Keratinocyte (primary cell): ENCODE results near the gene ANKRD9. TPM values are rescaled to one million over a fixed set of nuclear protein-coding genes. Genes with fewer than 3 reads are reported as not detected.

Source experiments
- DNase-seq: peaks from one replicate; pipeline ENCODE4 v3.0.0-alpha.2; 2011; ENCODE audit warnings: low read depth, missing footprints, low spot score
- FAIRE-seq: peaks from 2 replicates; lab custom pipeline; 2011; peaks lifted over from hg19 to GRCh38; lab: Jason Lieb, UNC
- H2AFZ ChIP-seq: 2 replicates; pipeline ENCODE4 v1.6.0; 2012; ENCODE audit warnings: low read length, control low read depth, inconsistent platforms; ENCODE audit not compliant: control insufficient read depth
- H3K27ac ChIP-seq: 2 replicates; pipeline ENCODE4 v1.5.1; 2011; ENCODE audit warnings: low read length; ENCODE audit not compliant: control insufficient read depth, insufficient read depth
- H3K27me3 ChIP-seq: 3 replicates; pipeline ENCODE4 v1.6.0; 2011; ENCODE audit warnings: low read length; ENCODE audit not compliant: control insufficient read depth, insufficient read depth; ENCODE audit errors: extremely low read depth
- H3K36me3 ChIP-seq, 2 experiments: 2 replicates in 1 of 2; 3 replicates in 1 of 2; pipeline ENCODE4 v1.5.1; 2011; ENCODE audit warnings: low read length in 2 of 2, mild to moderate bottlenecking in 1 of 2; ENCODE audit not compliant: control insufficient read depth in 2 of 2, insufficient read depth in 2 of 2; ENCODE audit errors: extremely low read depth in 1 of 2
- H3K4me1 ChIP-seq: 3 replicates; pipeline ENCODE4 v1.5.1; 2011; ENCODE audit warnings: low read length; ENCODE audit not compliant: control insufficient read depth, insufficient read depth; ENCODE audit errors: extremely low read depth
- H3K4me2 ChIP-seq: 3 replicates; pipeline ENCODE4 v1.6.0; 2011; ENCODE audit warnings: low read depth, low read length; ENCODE audit not compliant: control insufficient read depth, insufficient read depth; ENCODE audit errors: extremely low read depth
- H3K4me3 ChIP-seq, 3 experiments: fragments of 200-600 bp in 1 of 3; sonication (generic) in 1 of 3; 2 replicates in 2 of 3; 3 replicates in 1 of 3; pipeline ENCODE4 v1.5.1; 2011 to 2016; ENCODE audit warnings: low read length in 3 of 3, mild to moderate bottlenecking in 3 of 3, control low read depth in 2 of 3, inconsistent platforms in 1 of 3, low read depth in 1 of 3, mixed read lengths in 1 of 3, mixed run types in 1 of 3, moderate library complexity in 1 of 3; ENCODE audit not compliant: control insufficient read depth in 2 of 3, insufficient read depth in 2 of 3; ENCODE audit errors: extremely low read depth in 1 of 3
- H3K79me2 ChIP-seq: 2 replicates; pipeline ENCODE4 v1.6.0; 2012; ENCODE audit warnings: low read length; ENCODE audit not compliant: control insufficient read depth, insufficient read depth
- H3K9ac ChIP-seq: 3 replicates; pipeline ENCODE4 v1.6.0; 2011; ENCODE audit warnings: low read length; ENCODE audit not compliant: control insufficient read depth, insufficient read depth; ENCODE audit errors: extremely low read depth
- H3K9me1 ChIP-seq: 3 replicates; pipeline ENCODE4 v1.6.0; 2011; ENCODE audit warnings: low read length; ENCODE audit not compliant: control insufficient read depth, insufficient read depth; ENCODE audit errors: extremely low read depth
- H3K9me3 ChIP-seq: 2 replicates; pipeline ENCODE4 v1.5.1; 2012; ENCODE audit warnings: low read depth, low read length; ENCODE audit not compliant: control insufficient read depth
- H4K20me1 ChIP-seq: 3 replicates; pipeline ENCODE4 v1.6.0; 2011; ENCODE audit warnings: low read length; ENCODE audit not compliant: control insufficient read depth, insufficient read depth; ENCODE audit errors: extremely low read depth
- CTCF ChIP-seq, 3 experiments: IDR thresholded peaks in 1 of 3; conservative IDR thresholded peaks in 1 of 3; optimal IDR thresholded peaks in 1 of 3; 2 replicates in 2 of 3; 3 replicates in 1 of 3; pipeline versions ENCODE3 to v1.5.1; 2011; ENCODE audit warnings: low read length in 3 of 3, mild to moderate bottlenecking in 3 of 3, moderate library complexity in 2 of 3, control low read depth in 1 of 3, inconsistent platforms in 1 of 3; ENCODE audit not compliant: insufficient read depth in 2 of 3; ENCODE audit errors: extremely low read depth in 1 of 3
- EZH2 ChIP-seq: IDR thresholded peaks from one replicate; pipeline ENCODE4 v1.6.1; 2012; ENCODE audit warnings: inconsistent platforms, mild to moderate bottlenecking, low read length, moderate library complexity
- dilution Hi-C: fragments of 300-500 bp; cut with MboI; formaldehyde crosslinking; loops from one replicate; pipeline ENCODE4 v1.7.0; 2020; ENCODE audit warnings: low sequenced_read_pairs; ENCODE audit not compliant: extremely low pct_ligation_motif_present
- polyA plus RNA-seq, 5 experiments: library from polyadenylated mRNA; depleted of rRNA in 3 of 5; stranded (reverse) in 3 of 5; stranded (forward) in 1 of 5; unstranded in 1 of 5; fragments of >200 nt; gene quantifications; 1 replicate in 1 of 5; 2 replicates in 3 of 5; 3 replicates in 1 of 5; pipeline versions ENCODE4 v1.2.1 to v1.2.3, GENCODE V29; 2011 to 2012; ENCODE audit warnings: missing spikeins in 2 of 5, low read depth in 1 of 5, low replicate concordance in 1 of 5

The ANKRD9 gene
- polyA plus RNA-seq, 1 donor (not counting 4 experiments of a cell fraction or from before 2014, with no cell fraction given): 4.9 TPM

GRCh38 chr14:102506626-102506925 is 3.0 kb downstream of the ANKRD9 start:
- H3K9me3 ChIP-seq: no peaks in the 10 kb centered on the region
- dilution Hi-C loops: no loop called here
- no peaks in the 10 kb centered on the region for H3K79me2 ChIP-seq
- no peaks in the 10 kb centered on the region for H4K20me1 ChIP-seq
- TF ChIP-seq EZH2: no peak
- TF ChIP-seq CTCF (optimal IDR thresholded peaks at IDR 0.05 in 1 of 3, IDR thresholded peaks at IDR 0.05 in 1 of 3, conservative IDR thresholded peaks at IDR 0.05 in 1 of 3; ENCODE audit: extremely low read depth in 1 of 3, insufficient read depth in 2 of 3, low read length in 3 of 3): no peak
- H3K27me3 ChIP-seq: no peaks in the 10 kb centered on the region
- DNase-seq (no peak), FAIRE-seq (no peak)
- peaks cover 3 to 4% of the 10 kb centered on the region in 2 experiments for H3K36me3 ChIP-seq
- peaks cover 27% of the 10 kb centered on the region for H3K4me1 ChIP-seq
- H3K27ac ChIP-seq: no peak overlapping the region
- no peak overlapping the region for H3K9ac ChIP-seq
- H3K4me3 ChIP-seq: no peak overlapping the region
- no peaks in the 10 kb centered on the region for H3K9me1 ChIP-seq
- no peak overlapping the region for H2AFZ ChIP-seq
- no peak overlapping the region for H3K4me2 ChIP-seq

- FAIRE-seq (no peak), DNase-seq (no peak)
- no peak overlapping the region for H2AFZ ChIP-seq
- H3K4me1 ChIP-seq: peaks cover 27% of the 10 kb centered on the region
- no peak overlapping the region for H3K4me2 ChIP-seq
- no peaks in the 10 kb centered on the region for H3K9me3 ChIP-seq
- H4K20me1 ChIP-seq: no peaks in the 10 kb centered on the region
- TF ChIP-seq CTCF (optimal IDR thresholded peaks at IDR 0.05 in 1 of 3, IDR thresholded peaks at IDR 0.05 in 1 of 3, conservative IDR thresholded peaks at IDR 0.05 in 1 of 3; ENCODE audit: extremely low read depth in 1 of 3, insufficient read depth in 2 of 3, low read length in 3 of 3): no peak
- TF ChIP-seq EZH2: no peak
- dilution Hi-C loops: no loop called here
- H3K27me3 ChIP-seq: no peaks in the 10 kb centered on the region
- H3K27ac ChIP-seq: no peak overlapping the region
- H3K79me2 ChIP-seq: no peaks in the 10 kb centered on the region
- H3K9me1 ChIP-seq: no peaks in the 10 kb centered on the region
- peaks cover 3 to 4% of the 10 kb centered on the region in 2 experiments for H3K36me3 ChIP-seq
- no peak overlapping the region for H3K4me3 ChIP-seq
- no peak overlapping the region for H3K9ac ChIP-seq
Observed at GRCh38 chr14:102505775-102506625, 3.6 kb downstream of the ANKRD9 start.
